Epidermal melanocyte (primary cell): ENCODE data around the gene LIPM.

Experiments used
- DNase-seq: peaks from one replicate; pipeline ENCODE4 v3.0.0; 2011; ENCODE audit warnings: low spot score; ENCODE audit not compliant: insufficient read length

Gene LIPM

GRCh38 chr10:88802523-88803285 is at the start of gene LIPM:
Gene LIPM, plus strand, starts transcription at chr10:88802730. Its CDS starts 167 bp downstream, at chr10:88802897.
- DNase-seq = no peak

- DNase-seq = no peak
These were observed 48.2 kb upstream of the LIPM start for GRCh38 chr10:88754287-88754686.

DNA sequence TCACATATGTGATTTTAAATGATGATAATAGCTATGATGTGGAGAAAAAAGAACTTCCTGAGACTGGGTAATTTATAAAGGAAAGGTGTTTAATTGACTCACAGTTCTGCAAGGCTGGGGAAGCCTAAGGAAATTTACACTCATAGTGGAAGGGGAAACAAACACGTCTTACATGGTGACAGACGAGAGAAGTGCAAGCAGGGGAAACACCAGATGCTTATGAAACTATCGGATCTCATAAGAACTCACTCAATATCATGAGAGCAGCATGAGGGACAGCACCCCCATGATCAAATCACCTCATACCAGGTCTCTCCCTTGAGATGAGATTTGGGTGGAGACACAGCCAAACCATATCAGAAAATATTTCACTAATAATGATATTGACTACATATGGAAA is 46.8 kb upstream of the LIPM start:
- no peak for DNase-seq

DNA sequence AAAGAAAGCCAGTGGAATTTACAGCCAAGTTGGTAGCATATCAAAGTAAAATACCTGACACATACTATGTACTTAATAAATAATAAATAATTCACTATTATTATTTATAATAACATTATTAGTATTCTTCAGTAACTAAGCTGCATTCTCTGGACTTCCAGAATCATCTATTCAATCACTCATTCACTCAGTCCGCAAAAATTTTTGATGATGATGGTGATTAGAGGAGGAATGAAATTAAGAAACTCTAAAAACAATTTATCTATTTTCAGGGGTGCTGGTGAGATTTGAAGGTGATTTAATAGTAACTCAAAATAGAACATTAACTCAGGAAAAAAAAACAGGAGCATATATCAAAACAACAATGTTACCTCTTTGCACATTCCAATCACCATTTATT is 45.9 kb upstream of the LIPM start:
- no peak for DNase-seq

GRCh38 chr10:88759366-88760101 is 43.0 kb upstream of the LIPM start, which contains the start of gene LIPN:
Gene LIPN, plus strand, starts transcription at chr10:88760020. Its CDS starts 1,386 bp downstream, at chr10:88761406.
- DNase-seq = no peak

DNA sequence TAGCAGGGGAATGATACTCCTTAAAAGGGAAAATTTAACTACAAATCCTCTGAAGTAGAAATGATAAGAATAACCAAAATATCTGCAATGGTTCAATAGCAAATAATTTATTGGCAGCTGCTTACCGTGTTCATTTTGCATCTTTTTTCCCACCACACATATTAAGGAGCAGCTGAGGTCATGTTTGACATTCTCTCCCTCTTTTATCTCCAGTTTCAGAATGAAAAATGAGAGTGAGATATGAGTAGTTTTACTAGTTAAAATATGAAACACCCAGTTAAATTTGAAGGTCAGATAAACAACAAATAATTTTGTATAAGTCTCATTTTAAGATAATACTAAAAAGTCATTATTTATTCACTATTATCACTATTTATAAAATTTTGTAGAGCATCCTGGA is 39.6 kb upstream of the LIPM start:
- no peak for DNase-seq

DNA sequence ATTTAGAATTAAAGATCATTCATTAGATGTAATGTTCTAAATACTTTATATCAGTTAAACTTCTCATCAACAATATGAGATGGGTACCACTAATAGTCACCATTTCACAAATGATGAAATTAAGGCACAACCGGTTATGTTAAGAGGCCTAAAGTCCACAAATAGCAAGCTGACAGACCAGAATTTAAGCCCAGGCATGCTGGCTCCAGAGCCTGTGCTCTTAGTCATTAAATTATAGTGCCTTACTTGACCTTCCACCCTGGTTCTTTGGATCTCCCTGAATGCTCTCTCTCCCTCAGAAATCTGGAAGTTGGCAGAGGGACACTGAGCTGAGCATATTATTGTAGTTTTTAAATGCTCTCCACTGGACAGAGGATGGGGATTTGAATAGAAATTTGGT is 39.1 kb upstream of the LIPM start:
- DNase-seq = no peak

DNA sequence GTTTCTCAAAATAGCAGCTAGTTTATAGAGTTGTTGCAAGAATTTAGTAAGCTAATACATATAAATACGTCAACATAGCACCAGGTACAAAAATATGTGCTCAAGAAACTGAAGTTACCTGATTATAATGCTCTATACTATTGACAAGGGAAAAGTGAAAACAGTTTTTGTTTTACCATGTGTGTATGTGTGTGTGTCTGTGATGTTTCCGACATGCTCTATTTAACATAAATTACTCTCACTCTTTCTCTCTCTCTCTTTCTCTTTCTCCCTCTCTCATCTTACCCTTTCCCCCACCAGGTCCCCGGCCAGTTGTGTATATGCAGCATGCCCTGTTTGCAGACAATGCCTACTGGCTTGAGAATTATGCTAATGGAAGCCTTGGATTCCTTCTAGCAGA is 38.4 kb upstream of the LIPM start:
- DNase-seq = no peak

DNA sequence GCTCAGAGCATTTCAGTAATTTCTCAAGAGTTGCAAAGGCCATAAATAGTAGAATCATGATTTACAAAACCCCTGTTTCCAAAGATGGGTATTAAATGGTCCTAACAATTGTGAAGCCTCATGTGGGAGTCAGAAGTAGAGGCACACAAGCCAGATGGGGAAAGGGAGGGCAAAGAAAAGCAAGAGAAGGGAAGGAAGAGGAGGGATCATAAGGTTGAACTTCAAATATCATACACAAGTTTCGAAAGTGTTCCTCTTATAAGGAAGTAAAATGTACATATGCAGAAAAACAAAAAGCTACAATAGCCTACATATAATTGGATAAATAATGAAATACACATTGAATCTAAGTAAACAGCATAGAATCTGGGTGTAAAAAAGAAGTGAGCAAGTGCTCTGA is 36.7 kb upstream of the LIPM start:
- DNase-seq = no peak

- no peak for DNase-seq
These were observed 33.1 kb upstream of the LIPM start for GRCh38 chr10:88769384-88769783.

- DNase-seq = no peak
These were observed 21.3 kb upstream of the LIPM start for GRCh38 chr10:88781206-88781605.

DNA sequence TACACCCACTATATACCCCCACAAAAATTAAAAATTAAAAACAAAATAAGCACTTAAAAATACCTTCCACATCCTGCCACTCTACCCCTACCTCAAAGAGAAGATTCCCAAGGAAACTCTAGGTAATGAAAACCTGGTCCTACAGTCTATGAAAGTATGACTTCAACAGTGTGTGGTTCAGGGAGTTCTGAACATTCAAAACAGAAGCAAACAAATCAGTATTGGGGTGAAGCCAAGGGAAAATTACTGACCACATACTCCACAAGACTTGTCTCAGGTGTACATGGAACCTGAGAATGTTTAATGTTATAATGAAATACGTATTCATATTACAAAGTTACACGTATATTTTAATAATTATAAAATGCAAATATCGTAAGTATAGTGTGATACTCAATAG is 20.3 kb upstream of the LIPM start:
- DNase-seq = no peak

GRCh38 chr10:88783724-88784123 is 18.8 kb upstream of the LIPM start:
- no peak for DNase-seq

DNA sequence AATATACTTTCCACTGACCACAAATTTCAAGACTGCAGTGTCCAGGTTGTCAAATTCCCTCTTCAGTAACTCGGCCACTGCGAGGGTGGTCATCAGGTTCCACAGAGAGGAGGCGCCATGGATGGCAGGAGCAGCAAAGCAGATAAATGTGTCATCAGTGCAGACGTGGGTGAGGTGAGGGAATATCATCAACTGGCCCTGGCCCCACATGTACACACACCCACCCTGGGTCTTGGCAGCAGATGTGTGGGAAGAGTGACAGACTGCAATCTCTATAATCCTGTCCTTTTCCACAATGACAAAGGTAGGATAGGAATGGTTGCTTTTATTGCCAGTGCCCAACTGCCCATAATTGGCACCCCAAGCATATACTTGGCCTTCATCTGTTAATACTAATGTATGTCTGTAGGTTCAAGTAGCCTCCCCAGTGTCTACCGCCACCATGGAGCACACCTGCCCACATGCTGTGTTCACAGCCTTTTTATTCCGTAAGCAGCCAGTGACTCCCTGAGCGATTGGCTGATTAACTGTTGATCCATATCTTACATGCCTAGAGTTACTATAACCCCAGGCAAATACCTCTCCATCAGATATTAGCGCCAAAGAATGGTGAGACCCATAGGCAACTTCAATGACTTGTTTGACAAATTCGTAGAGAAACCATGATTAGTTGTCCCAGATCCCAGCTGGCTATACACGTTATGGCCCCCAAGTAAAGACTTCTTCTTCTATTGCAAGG is 16.3 kb upstream of the LIPM start:
- DNase-seq = no peak

GRCh38 chr10:88787463-88787862 is 15.1 kb upstream of the LIPM start:
- no peak for DNase-seq

- no peak for DNase-seq
These were observed 13.6 kb upstream of the LIPM start for GRCh38 chr10:88788924-88789323.

DNA sequence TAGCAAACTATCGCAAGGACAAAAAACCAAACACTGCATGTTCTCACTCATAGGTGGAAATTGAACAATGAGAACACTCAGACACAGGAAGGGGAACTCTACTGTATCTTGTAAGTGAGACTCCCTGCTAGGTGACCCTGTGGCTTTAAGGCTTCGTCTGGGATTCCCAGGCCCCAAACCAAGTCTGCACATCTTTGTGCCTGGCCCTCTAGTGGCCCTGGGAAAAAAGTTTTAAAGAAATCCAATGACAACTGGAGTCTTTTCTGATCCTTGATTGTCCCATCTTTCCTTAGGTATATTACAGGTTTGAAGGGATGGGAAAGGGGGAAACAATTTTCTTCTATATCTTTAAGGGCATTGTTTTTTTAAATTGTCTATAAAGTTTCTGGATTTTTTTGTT is 10.6 kb upstream of the LIPM start:
- DNase-seq = no peak

GRCh38 chr10:88792661-88793060 is 9.9 kb upstream of the LIPM start:
- no peak for DNase-seq

DNA sequence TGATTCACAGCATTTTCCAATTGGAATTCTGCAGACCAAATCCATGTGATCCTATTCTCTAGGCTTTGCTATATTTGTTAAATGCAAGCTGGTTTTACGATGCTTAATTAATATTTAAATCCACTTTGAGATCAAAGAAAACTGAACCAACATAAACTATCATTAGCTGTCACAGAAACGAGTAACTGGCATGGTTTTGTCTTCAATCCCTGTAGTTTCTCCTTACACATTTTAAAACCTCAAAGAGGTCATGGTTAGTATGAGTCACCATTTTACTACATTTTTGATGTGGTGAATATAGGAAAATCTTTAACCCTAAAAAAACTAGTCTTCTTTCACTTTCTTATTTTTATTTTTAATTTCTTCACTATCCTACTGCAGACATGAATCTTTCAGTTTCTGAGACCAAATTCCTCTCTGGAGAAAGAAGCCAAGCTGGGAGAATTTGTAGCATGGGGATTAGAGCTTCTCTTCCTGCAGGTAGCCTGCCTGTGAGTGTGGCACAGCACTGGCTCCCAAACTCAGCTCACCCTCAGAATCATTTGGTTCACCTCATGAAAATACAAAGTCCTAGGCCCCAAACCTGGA is 8.7 kb upstream of the LIPM start:
- no peak for DNase-seq

GRCh38 chr10:88794731-88795130 is 7.8 kb upstream of the LIPM start:
- DNase-seq = no peak

GRCh38 chr10:88800152-88801125 is 2.1 kb upstream of the LIPM start:
- no peak for DNase-seq
